A172 (cell line): Measurements from ENCODE around the gene RHOJ. TPM values are rescaled to one million over a fixed set of nuclear protein-coding genes. Genes with fewer than 3 reads are reported as not detected.

Source experiments
- DNase-seq: peaks from one replicate; pipeline ENCODE4 v3.0.0-alpha.2; 2015; ENCODE audit warnings: low spot score
- total RNA-seq: library from RNA; depleted of rRNA; stranded (reverse); fragments of >200 nt; shearing (Covaris generic); gene quantifications from 2 replicates; pipeline ENCODE4 v1.2.3, GENCODE V29; 2014

RHOJ gene
- total RNA-seq, 1 experiment from 2014 or later = 0.10 TPM

DNA sequence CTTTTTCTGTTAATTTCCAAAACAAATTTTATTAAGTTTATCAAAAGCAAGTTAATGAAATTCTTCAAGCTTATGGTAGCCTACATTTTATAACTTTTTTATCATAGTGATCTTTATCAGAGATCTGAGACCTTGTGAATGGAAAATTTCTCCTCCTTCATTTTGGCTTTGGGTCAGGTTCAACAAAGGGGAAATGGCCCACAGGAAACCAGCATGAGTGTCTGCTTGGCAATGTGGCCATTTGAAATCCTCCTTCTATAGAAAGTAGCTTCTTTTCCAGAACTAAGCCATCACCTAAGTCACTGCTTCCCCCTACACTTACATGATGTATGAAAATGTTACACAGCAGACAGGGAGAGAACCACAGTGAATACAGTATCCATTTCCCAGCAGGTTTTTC, 1.6 kb downstream of the RHOJ start:
- no peak for DNase-seq

DNA sequence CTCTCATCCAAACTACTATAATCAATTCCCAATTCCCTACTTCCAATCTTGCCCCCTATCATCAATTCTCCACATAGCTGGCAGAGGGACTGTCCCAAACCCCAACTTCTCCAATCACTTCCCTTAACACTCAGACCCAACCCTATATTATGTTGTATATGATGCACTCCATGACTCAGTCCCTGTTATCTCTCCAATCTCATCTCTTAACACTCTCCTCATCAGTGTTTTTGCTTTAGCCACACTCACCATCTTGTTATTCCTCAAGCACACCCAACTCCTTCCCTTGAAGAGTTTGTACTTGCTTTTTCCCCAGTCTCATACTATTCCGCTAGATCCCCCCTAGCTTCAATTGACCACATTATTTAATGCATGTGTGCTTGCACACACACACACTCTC, 4.9 kb downstream of the RHOJ start:
- DNase-seq = peak; percentile 4

DNA sequence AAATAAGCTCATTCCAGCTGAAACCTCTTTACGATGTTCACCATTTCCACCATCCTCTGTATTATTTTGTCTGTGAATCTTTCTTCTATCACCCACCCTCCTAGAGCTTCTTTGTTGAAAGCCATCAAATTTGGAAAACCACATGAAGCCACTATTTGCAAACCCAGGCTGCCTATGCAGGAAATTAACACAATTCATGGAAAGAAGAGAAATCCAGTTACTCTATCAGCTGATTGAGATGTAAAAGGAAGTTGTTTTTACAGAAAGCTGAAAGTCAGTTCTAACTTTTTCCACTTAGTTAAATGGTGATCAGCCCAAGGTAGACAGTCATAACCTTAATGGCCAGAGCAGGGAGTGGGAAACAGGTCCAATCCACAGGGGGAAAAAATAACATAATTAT, 6.6 kb downstream of the RHOJ start:
- DNase-seq = no peak

DNA sequence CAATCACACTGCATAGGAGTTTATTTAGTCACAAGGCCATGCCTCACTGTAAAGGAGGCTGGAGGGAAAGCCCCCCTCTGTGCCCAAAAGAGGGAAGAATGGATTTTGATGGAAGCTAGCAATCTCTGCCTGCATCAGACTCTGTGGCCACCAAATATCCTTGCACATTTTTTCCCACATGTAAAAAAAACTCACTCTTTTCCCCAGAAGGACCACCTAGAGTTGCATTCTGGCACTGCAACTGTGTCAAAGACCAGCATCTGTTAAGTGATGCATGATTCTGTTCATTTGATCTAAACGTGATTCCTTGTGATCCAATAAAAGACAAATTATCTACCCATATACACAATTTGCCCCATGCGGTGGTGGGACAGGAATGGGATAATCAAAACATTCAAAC, 8.0 kb downstream of the RHOJ start:
- no peak for DNase-seq

DNA sequence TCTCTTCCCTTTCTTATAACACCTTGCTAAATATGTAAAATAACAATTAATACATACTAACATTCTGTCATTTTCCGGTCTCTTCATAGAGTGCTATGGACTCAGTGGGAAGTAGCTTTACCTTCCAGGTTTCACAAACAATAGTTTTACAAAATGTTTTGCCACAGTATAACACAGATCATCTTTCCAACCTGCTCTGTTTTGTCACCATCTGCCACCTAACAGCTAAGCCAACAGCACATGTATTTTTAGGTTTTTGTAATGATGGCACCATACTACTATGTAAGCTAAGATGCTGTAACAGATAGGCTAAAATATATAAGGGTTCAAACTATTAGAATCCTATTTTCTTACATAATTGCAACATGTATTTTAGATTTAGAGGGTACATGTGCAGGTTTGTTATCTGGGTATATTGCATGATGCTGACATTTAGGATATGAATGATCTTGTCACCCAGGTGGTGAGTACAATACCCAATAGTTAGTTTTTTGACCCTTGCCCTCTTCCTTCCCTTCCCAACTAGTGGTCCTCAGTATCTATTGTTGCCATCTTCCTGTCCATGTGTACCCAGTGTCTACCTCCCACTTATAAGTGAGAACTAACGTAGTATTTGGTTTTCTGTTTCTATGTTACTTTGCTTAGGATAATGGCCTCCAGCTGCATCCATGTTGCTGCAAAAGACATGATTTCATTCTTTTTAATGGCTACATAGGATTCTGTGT, 8.7 kb downstream of the RHOJ start:
- DNase-seq = no peak

DNA sequence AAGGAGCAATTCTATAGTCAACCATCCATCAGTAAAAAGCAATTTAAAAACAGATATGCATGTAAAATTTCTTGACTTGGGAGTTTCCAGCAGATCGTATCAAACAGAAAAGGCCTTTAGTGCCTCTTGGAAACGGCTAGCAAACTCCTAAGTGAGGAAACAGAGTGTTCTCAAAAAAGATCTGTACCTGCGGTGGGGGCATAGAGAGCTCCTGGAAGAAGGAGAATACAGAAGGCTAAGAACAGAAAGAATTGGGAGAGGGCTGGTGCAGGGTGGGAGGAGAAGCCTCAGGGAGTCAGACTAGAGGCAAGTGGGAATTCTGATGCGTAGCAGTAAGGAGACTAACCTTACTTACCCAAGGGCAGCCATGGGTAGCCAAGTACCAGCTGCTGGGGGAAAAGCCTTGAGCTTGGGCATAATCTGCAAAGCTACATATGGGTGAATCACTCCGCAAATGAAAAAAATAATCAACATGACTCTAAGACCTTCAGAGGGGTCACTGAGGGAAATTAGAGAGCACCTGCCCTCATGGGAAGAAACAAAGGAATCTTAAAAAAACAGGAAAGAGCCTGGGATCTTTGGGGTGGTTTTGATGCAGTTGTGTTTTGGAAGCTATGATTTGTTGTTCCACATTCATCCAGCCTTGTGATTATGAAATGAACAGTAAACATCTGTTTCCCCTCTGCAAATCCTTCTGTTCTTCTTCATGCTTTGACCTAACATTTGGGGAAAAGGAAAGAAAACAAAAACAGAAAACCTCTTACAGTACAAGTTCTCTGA, 10.4 kb downstream of the RHOJ start:
- no peak for DNase-seq

DNA sequence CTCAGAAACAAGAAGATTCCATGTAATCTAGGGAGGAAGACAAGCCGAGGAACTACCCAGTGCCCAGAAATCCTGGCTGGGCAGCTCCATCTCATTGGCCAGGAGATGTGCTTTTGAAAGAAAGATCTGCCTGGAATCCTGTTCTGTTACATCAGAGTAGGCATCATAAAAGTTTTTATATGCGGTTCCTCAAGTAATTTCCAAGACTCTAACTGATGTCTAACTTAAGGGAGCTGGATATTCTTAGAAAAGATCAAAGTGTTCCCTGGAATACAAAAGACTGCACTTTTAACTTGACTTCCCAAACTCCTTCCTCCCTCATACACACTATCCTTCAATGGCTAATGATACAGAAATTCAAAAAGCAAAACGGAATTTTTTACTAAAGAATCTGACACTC, 16.3 kb downstream of the RHOJ start:
- no peak for DNase-seq

DNA sequence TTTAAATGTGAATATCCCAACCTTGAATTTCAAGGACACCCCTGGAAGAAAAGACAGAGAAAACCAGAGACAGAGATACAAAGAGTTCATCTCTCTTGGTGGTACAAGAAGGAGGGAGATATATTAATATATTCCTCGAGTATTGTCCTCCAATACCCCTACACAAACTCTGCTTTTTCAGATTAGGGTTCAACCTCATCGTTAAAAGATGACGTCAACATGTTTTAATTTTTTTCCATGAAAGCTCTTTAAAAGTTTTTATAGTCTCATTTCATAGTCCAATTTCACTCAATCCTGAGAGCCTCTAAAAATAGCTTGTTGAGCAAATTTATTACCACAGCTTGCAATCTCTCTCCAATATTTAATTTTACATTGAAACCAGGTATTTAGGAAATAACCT, 19.4 kb downstream of the RHOJ start:
- no peak for DNase-seq

DNA sequence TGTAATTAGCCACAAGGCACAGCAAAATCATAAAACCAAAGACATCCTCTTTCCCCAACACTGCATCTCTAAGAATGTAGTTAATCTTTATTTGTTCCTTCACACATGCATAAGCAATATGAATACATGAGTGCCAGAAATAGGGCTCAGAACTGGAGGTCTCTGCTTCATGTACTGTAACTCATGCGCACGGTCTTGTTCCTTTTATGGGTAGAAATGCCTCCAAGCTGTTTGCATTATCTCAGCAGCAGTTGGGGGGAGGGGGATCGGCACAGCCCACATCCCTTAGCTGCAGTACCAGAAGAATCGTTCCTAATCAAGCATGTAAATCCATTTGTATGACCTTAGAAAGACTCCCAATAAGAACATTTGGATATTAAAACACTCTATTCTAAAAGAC, 20.0 kb downstream of the RHOJ start:
- no peak for DNase-seq

DNA sequence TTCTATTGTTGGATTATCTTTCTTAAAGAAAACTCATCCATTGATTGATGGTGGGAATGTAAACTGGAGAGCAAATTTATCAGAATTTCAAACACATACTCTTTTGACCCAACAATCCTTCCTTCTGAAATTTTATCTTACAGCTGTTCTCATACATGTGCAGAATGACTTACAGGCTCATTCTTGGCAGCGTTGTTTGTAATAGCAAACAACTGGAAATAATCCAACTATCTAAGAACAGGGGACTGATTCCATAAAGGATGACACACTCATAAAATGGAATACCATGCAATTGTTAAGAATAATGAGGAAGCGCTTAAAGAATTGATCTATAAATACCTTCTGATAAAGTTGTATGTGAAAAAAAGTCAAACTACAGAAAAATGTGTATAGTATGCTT, 24.0 kb downstream of the RHOJ start:
- no peak for DNase-seq

DNA sequence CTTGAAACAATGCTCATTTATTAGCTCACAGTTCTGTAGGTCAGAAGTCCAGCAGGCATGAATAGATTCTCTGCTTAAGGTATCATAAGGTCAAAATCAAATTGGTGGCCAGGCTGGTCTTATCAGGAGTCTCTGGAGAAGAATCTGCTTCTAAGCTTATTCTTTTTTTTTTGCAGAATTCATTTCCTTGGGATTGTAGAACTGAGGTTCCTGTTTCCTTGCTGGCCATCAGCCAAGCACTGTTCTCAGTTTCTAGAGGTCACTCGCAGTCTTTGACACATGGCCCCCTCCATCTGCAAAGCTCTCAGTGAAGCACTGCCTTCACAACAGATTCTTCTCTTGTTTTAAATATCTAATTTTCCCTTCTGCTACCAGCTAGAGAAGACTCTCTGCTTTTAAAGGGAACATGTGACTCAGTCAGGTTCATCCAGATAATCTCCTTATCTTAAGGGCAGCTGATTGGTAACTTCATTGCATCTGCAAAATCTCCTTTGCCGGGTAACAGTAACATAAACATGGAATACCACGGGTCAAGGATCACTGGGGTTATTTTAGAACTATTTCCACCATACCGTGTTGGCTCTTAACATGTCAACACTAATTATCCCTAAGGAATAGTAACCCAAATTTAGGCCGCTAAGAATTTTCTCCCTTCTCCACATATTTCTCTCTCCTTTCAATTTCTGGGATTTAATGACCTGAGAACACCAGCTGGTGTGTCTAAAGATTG, 25.3 kb downstream of the RHOJ start:
- no peak for DNase-seq

DNA sequence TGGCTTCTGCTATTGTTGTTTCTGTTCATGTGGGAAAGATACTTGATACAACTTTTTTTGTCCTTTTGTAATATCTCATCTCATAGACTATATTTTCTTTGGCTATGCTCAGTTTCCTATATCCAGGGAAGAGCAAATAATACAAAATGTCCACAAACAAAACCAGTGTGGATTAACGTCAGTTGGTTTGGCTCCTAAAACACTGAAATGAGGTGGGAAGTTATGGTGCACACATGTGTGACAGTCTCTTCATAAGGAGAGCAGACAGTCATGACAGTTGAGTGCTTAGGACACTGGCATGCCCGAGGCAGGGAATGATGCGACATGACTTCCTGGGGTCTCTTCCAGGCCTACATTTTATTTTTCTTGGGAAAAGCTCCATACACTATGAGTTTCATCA, 27.5 kb downstream of the RHOJ start:
- DNase-seq = no peak

DNA sequence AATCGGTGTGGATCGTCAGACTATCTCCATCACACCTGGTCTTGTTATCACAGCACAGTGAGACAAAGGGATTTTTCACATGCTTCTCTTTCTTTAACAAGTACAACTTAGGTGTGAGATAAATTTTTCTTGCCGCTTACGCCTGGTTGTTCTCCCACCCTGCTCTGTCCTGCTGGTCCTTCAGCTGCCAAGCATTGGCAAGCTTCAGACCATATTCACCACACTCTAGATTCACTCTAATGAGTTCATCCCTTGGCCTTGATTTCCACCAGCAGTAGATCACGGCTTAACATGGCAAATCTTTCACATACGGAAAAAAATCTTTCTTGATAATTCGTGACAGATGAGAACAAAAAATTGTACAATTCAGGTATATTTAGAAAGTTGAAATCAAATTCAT, 33.5 kb downstream of the RHOJ start:
- DNase-seq = no peak

DNA sequence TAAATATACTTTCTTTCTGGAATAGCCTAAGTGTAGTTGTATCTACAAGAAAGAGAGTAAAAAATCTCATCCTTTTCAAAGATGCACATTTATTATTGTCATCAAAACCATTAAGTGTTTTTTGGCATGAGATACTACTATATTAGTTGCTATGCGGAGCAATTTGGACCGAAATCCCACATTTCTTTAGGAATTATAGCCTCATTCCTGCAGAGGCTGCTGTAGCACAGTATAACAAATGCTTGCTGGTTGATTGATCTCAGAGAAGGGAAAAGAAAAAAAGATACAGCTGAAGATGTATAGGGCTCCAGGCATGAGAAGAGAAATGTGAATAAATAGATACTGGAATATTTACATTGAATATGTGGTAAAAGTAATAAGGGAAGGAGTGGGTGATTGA, 36.0 kb downstream of the RHOJ start:
- DNase-seq = no peak

DNA sequence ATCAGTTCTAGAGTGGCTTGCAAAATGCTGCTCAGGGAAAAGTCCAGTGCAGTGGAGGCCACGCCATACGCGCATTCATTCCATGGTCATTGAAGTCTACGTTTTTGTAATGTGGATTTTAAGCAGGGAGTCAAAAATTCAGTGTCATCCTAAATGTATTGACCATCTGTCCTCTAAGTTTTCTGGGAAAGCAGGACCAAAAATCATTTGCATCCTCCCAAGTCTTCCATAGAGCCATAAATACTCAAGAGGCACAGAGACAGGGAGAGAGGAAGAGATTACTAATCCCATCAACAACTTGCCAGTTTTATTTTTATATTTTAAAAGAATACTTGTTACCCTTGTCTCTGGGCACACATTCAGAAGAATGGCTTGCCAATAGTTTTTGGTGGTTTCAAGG, 36.9 kb downstream of the RHOJ start:
- no peak for DNase-seq

DNA sequence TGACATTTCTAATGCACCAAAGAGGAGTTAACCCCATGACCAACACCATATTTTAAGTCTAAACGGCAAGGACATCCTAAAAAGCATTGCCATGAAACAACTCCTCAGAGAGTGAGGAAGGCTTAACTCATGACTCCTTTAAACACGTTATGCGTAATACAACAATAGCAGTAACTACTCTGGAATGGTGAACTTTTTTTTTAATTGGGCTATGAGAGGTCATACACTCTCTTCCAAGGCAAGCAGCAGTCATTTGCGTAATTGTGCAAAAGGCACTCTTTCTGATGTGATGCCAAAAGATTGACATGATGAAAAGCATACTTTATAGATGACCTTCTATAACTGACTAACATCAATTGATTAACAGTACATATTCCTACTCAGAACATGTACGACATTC, 39.4 kb downstream of the RHOJ start:
- DNase-seq = no peak

DNA sequence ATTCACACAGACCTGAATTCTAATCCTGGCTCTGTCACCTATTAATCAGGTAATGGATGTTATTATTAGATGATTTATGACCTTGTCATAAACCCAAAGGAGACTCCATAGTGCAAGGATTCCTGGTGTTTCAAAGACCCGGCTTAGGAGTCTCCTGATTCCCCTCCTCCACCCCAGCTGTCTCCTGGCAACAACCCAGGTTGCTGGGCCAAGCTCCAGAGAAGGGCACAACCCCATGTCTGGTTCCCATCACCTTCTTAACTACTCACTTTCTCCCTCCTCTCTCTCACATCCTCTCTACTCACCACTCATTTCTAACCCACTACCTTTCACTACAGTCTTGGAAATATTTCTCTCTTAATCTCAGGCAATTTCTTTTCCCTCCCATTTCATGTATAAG, 41.6 kb downstream of the RHOJ start:
- no peak for DNase-seq

DNA sequence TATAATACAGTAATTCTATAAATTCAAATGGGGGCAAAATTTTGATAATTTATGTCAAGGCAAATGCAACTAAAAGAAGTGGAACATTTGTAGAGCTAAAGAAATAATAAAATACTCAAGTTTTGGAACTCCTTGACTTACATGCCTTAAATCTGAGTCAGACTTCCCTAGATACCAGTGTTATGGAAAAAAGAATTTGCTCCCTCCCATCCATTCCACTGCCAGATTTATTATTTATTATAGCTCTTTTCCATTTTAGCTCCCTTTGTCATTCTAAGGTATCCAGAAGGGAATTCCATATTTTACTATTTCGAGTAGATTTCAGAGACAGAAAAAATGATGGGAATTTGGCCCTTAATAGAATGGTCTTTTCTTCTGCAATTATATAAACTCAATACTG, 44.0 kb downstream of the RHOJ start:
- DNase-seq = peak; percentile 40

DNA sequence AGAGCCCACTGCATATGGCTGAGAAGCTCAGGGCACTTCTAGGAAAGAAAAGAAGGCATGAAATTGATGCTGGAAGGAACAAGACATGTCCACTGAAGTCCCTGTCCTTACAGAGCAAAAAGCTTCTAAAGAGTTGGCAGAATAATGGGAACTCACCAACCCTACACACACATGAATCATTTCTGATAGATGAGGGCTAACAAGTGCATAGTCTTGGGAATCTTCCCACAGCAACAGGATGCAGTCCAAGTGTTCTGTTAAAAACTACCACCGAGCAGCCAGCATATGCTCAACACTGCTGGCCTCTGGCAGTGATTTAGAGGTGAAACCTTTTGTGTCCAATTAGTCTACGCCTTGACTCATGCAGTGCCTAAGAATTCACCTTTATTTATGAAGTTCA, 44.8 kb downstream of the RHOJ start:
- DNase-seq = peak; percentile 59

DNA sequence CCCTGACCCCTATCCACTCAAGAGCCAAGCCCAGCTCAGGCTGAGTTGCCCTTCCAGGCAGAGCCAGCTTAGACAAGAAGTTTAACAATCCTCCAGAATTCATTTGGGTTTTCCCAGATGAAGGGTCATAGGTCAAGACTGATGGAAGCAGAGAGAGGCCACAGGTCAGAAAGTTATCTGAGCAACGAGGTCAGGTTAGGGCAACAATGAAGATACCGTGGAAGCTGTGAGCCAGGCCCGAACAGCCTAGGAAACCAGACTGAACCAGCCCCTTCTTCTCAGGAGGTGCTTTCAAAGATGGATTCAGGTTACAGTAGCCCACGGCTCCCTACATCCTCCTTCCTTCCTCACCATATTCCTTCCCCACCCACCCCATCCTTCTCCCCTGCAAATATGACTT, 53.1 kb downstream of the RHOJ start:
- no peak for DNase-seq

DNA sequence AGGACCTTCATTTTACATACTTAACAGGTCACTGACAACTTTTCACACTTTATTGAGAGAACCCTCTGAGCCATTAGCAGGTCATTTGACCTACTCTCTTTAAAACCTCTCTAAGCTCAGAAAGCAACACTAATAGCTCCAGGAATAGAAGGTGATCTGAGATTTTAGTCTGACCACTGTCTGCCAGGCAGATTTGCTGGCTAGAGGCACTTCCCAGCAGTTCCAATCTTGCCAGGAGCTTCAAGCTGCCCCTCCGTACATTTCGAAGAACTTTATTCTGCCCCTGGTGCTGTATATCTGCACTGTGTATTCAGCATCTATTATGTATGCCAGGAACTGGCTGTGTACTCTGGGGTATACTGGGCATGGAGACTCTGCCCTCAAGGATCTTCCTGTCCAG, 58.2 kb downstream of the RHOJ start:
- DNase-seq = no peak

DNA sequence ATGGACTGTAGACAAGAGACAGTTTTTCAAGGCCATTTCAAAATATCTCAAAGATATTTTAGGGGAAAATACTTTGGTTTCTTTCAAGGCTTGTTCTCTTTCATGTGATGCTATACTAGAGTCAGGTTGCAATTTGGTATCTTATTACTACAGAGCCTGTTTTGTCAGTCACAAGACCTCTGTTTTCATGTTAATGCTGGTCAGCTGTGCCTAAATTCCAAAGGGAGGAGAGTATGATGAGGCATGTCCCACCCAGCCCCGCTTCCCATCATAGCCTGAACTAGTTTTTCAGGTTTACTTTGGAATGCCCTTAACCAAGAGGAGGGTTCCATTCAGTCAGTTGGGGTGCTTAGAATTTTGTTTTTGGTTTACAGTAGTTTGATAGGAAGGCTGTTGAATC, 61.9 kb downstream of the RHOJ start:
- DNase-seq = no peak

DNA sequence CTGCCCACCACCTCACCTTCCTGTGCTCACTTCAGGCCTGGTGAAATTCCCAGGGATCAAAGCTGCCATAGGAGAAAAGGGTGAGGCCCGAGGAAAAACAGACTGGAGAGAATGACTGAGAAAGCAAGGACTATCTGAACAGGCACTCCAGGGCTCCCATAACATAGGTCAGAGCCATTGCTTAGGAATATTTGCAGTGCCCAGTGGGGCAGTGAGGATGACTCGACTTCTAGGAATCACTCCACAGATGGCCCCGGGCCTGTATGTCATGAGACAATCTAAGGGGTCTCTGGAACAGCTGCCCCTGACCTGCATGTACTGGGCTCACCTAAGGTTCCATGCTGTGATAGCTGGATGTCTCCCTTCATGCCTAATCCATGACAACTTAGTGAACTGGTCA, 62.9 kb downstream of the RHOJ start:
- DNase-seq = no peak
